Liver (tissue), 9 donors: ENCODE data around the gene HNF4A. TPM values are rescaled to one million over a fixed set of nuclear protein-coding genes. Genes with fewer than 3 reads are reported as not detected.

Experiments
- DNase-seq: peaks from one replicate; pipeline ENCODE4 v3.0.0-alpha.2; 2017; ENCODE audit warnings: low spot score
- H3K27ac ChIP-seq, 2 donors: one replicate each; pipeline ENCODE4 v1.7.0; 2013; ENCODE audit warnings: inconsistent platforms in 2 of 2, low read length in 2 of 2, control low read depth in 1 of 2, low read depth in 1 of 2, mild to moderate bottlenecking in 1 of 2
- H3K27me3 ChIP-seq, 4 donors: one replicate each; pipeline versions ENCODE4 v1.6.1 to v1.7.0; 2013; ENCODE audit warnings: low read length in 3 of 4, inconsistent platforms in 1 of 4, mild to moderate bottlenecking in 1 of 4, moderate library complexity in 1 of 4; ENCODE audit not compliant: control insufficient read depth in 4 of 4, insufficient read depth in 4 of 4
- H3K36me3 ChIP-seq, 4 donors: one replicate each; pipeline versions ENCODE4 v1.6.1 to v1.7.0; 2013; ENCODE audit warnings: low read length in 3 of 4, mild to moderate bottlenecking in 3 of 4, low read depth in 1 of 4, moderate library complexity in 1 of 4; ENCODE audit not compliant: control insufficient read depth in 4 of 4, insufficient read depth in 3 of 4
- H3K4me1 ChIP-seq, 4 donors: one replicate each; pipeline versions ENCODE4 v1.6.1 to v1.7.0; 2013; ENCODE audit warnings: low read length in 3 of 4, mild to moderate bottlenecking in 3 of 4, moderate library complexity in 1 of 4; ENCODE audit not compliant: control insufficient read depth in 4 of 4, insufficient read depth in 4 of 4
- H3K4me3 ChIP-seq, 3 donors: one replicate each; pipeline versions ENCODE4 v1.6.1 to v1.7.0; 2013; ENCODE audit warnings: low read length in 3 of 3, control low read depth in 1 of 3, low read depth in 1 of 3, mild to moderate bottlenecking in 1 of 3
- H3K9ac ChIP-seq, 2 donors: one replicate each; pipeline ENCODE4 v1.7.0; 2013; ENCODE audit warnings: low read length in 2 of 2, mild to moderate bottlenecking in 2 of 2, moderate library complexity in 2 of 2, control low read depth in 1 of 2, low read depth in 1 of 2
- H3K9me3 ChIP-seq, 4 donors: one replicate each; pipeline versions ENCODE4 v1.6.1 to v1.7.0; 2013; ENCODE audit warnings: low read length in 3 of 4; ENCODE audit not compliant: control insufficient read depth in 4 of 4
- CTCF ChIP-seq: fragments of 150-350 bp; IDR thresholded peaks from 2 replicates; pipeline ENCODE4 v1.5.1; 2017; ENCODE audit warnings: improper control_type of control experiment, low read depth, low read length; ENCODE audit not compliant: missing input control
- EGR1 ChIP-seq, 2 donors: IDR thresholded peaks; 2 replicates each; pipeline ENCODE4 v1.6.1; 2016 to 2018; ENCODE audit warnings: antibody characterized with exemption in 2 of 2, low read depth in 2 of 2
- FOXA1 ChIP-seq: IDR thresholded peaks from 2 replicates; pipeline ENCODE4 v1.6.1; 2016; ENCODE audit warnings: antibody characterized with exemption
- FOXA2 ChIP-seq: IDR thresholded peaks from 2 replicates; pipeline ENCODE4 v1.6.1; 2016; ENCODE audit warnings: antibody characterized with exemption
- GABPA ChIP-seq, 2 donors: IDR thresholded peaks in 1 of 2; conservative IDR thresholded peaks in 1 of 2; 2 replicates each; pipeline ENCODE4 v1.6.1; 2016; ENCODE audit warnings: antibody characterized with exemption in 2 of 2, mild to moderate bottlenecking in 1 of 2, moderate library complexity in 1 of 2
- HNF4A ChIP-seq, 2 donors: conservative IDR thresholded peaks; 2 replicates each; pipeline ENCODE4 v1.6.1; 2016; ENCODE audit warnings: antibody characterized with exemption in 2 of 2, mild to moderate bottlenecking in 2 of 2
- HNF4G ChIP-seq: IDR thresholded peaks from 2 replicates; pipeline ENCODE4 v1.6.1; 2016; ENCODE audit warnings: antibody characterized with exemption
- JUND ChIP-seq, 2 donors: IDR thresholded peaks; 2 replicates each; pipeline ENCODE4 v1.6.1; 2016; ENCODE audit warnings: antibody characterized with exemption in 2 of 2
- MAX ChIP-seq: IDR thresholded peaks from 2 replicates; pipeline ENCODE4 v1.6.1; 2016; ENCODE audit warnings: antibody characterized with exemption
- NR2F2 ChIP-seq: IDR thresholded peaks from 2 replicates; pipeline ENCODE4 v1.6.1; 2016; ENCODE audit warnings: antibody characterized with exemption
- RAD21 ChIP-seq, 2 donors: IDR thresholded peaks; 2 replicates each; pipeline ENCODE4 v1.6.1; 2016; ENCODE audit warnings: antibody characterized with exemption in 2 of 2, mild to moderate bottlenecking in 2 of 2
- REST ChIP-seq: IDR thresholded peaks from 2 replicates; pipeline ENCODE4 v1.6.1; 2016; ENCODE audit warnings: antibody characterized with exemption, mild to moderate bottlenecking
- RXRA ChIP-seq, 2 donors: IDR thresholded peaks; 2 replicates each; pipeline ENCODE4 v1.6.1; 2017 to 2018; ENCODE audit warnings: antibody characterized with exemption in 2 of 2, mild to moderate bottlenecking in 1 of 2
- SP1 ChIP-seq: IDR thresholded peaks from 2 replicates; pipeline ENCODE4 v1.6.1; 2018; ENCODE audit warnings: antibody characterized with exemption, mild to moderate bottlenecking
- TAF1 ChIP-seq: conservative IDR thresholded peaks from 2 replicates; pipeline ENCODE4 v1.6.1; 2016; ENCODE audit warnings: antibody characterized with exemption, mild to moderate bottlenecking
- YY1 ChIP-seq: IDR thresholded peaks from 2 replicates; pipeline ENCODE4 v1.6.1; 2016; ENCODE audit warnings: antibody characterized with exemption, mild to moderate bottlenecking
- ZBTB33 ChIP-seq: IDR thresholded peaks from 2 replicates; pipeline ENCODE4 v1.6.1; 2016; ENCODE audit warnings: antibody characterized with exemption
- WGBS: extraction: QIAGEN DNeasy Blood & Tissue Kit; methylation state at CpG from one replicate; pipeline ENCODE4 v1.1.7; 2013; 5-methylcytosine and 5-hydroxymethylcytosine counted together
- polyA plus RNA-seq, 2 donors: library from polyadenylated mRNA; stranded (reverse) in 1 of 2; unstranded in 1 of 2; fragments of 200-250 nt in 1 of 2; fragments of >200 nt in 1 of 2; fragmentation: Nextera tagmentation in 1 of 2; extraction: Ambion mirVana in 1 of 2; gene quantifications; one replicate each; pipeline versions ENCODE4 v1.2.1 to v1.2.3, GENCODE V29; 2013 to 2015
- total RNA-seq, 2 donors: library from RNA; depleted of rRNA; stranded (reverse); fragments of >200 nt; gene quantifications; one replicate each; pipeline ENCODE4 v1.2.3, GENCODE V29; 2014
- TF ChIP-seq, protein P1 (sequence below): IDR thresholded peaks from 2 replicates; pipeline ENCODE4 v1.6.1; 2016; ENCODE audit warnings: antibody characterized with exemption
- donor health status: healthy.
- donor health status: healthy.
- donor health status: healthy.
- donor health status: healthy.
- donor health status: healthy.

Gene HNF4A
- total and polyA plus RNA-seq, 4 donors: 51.7 to 171 (median 86.0) TPM

DNA sequence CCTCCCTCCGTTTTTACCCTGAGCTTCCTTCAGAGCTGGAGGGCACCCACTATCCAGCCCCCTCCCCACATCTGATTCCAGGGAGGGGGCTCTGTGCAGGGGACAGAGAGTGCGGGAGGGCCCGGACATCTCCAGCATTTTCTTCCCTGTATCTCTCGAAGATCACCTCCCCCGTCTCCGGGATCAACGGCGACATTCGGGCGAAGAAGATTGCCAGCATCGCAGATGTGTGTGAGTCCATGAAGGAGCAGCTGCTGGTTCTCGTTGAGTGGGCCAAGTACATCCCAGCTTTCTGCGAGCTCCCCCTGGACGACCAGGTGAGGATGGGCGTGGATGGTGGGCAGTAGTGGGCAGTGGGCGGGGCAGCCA lies 58.8 kb downstream of the HNF4A start:
- Histone ChIP-seq H3K4me3 (no peak overlapping the region), H3K36me3 (peaks cover 10 to 42% (median 32%) of the 10 kb centered on the region in 4 donors), H3K27me3 (no peaks in the 10 kb centered on the region), H3K27ac (peak overlapping the region in 1 of 2 donors; percentile 51), H3K9me3 (no peaks in the 10 kb centered on the region), H3K4me1 (peaks cover 22 to 87% (median 47%) of the 10 kb centered on the region in 4 donors), H3K9ac (no peak overlapping the region)
- TF ChIP-seq TAF1 (no peak), HNF4G (no peak), CTCF (no peak), RAD21 (IDR thresholded peaks at IDR 0.05) (no peak), MAX (no peak), YY1 (no peak), FOXA2 (no peak), ZBTB33 (no peak), GABPA (IDR thresholded peaks at IDR 0.05 in 1 of 2, conservative IDR thresholded peaks at IDR 0.05 in 1 of 2) (no peak), EGR1 (IDR thresholded peaks at IDR 0.05; ENCODE audit: low read depth in 2 of 2) (no peak), RXRA (IDR thresholded peaks at IDR 0.05) (no peak)
- TF ChIP-seq, protein P1, sequence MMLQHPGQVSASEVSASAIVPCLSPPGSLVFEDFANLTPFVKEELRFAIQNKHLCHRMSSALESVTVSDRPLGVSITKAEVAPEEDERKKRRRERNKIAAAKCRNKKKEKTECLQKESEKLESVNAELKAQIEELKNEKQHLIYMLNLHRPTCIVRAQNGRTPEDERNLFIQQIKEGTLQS: no peak
- no peak for DNase-seq
- 86% methylated on average over 16 of the region's 16 CpGs for WGBS

- Histone ChIP-seq H3K27ac (peak overlapping the region; percentile 51 to 58), H3K4me1 (peaks cover 21 to 88% (median 48%) of the 10 kb centered on the region in 4 donors), H3K9ac (no peak overlapping the region), H3K4me3 (no peak overlapping the region), H3K27me3 (no peaks in the 10 kb centered on the region), H3K36me3 (peaks cover 10 to 45% (median 34%) of the 10 kb centered on the region in 4 donors), H3K9me3 (no peaks in the 10 kb centered on the region)
- TF ChIP-seq TAF1: no peak
- TF ChIP-seq ZBTB33: no peak
- no peak for TF ChIP-seq EGR1 (IDR thresholded peaks at IDR 0.05; ENCODE audit: low read depth in 2 of 2)
- TF ChIP-seq NR2F2: no peak
- TF ChIP-seq JUND (IDR thresholded peaks at IDR 0.05): no peak
- peak; percentile 21 for TF ChIP-seq RXRA (IDR thresholded peaks at IDR 0.05)
- TF ChIP-seq HNF4G: no peak
- no peak for TF ChIP-seq REST
- TF ChIP-seq, protein P1: no peak
- TF ChIP-seq FOXA1: no peak
- TF ChIP-seq MAX: no peak
- no peak for TF ChIP-seq RAD21 (IDR thresholded peaks at IDR 0.05)
- TF ChIP-seq GABPA (IDR thresholded peaks at IDR 0.05 in 1 of 2, conservative IDR thresholded peaks at IDR 0.05 in 1 of 2): no peak
- TF ChIP-seq FOXA2: no peak
- TF ChIP-seq CTCF: no peak
- TF ChIP-seq YY1: no peak
- peak; percentile 18 for TF ChIP-seq SP1
- peak; percentile 77 to 90 for TF ChIP-seq HNF4A (conservative IDR thresholded peaks at IDR 0.05)
- DNase-seq: no peak
Observed at GRCh38 chr20:44414808-44415207, 59.3 kb downstream of the HNF4A start.
